ENCODE data around the gene C3.
"Not testable (repeated sequence)": the region's sequence is repeated elsewhere in the genome, so short reads cannot be mapped to it uniquely, and the experiment has no call there.

Gene C3

DNA sequence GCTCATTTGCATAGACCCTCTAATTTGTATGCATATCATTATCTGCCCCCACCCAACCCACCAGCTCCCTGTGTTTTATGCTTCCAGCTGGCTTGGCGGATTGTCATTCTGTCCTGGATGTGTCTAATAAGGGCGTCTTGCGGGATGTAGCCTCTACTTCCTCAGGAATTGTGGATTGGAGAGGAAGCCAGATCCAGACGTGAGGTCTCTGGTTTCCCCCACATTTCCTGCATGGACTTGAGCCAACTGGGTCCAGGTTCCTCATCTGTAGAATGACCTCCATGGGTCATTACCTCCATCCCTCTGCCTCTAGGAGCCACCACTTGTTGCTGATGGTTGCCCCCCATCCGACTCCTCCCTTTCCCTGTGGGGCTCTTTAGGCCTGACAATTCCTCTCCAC lies 57.7 kb downstream of the C3 start:
- in situ Hi-C loops (cut with HindIII; ENCODE audit: low sequenced_read_pairs): no loop called here
- no peak for DNase-seq (ENCODE audit: low read depth)
- TF ChIP-seq, protein P1, sequence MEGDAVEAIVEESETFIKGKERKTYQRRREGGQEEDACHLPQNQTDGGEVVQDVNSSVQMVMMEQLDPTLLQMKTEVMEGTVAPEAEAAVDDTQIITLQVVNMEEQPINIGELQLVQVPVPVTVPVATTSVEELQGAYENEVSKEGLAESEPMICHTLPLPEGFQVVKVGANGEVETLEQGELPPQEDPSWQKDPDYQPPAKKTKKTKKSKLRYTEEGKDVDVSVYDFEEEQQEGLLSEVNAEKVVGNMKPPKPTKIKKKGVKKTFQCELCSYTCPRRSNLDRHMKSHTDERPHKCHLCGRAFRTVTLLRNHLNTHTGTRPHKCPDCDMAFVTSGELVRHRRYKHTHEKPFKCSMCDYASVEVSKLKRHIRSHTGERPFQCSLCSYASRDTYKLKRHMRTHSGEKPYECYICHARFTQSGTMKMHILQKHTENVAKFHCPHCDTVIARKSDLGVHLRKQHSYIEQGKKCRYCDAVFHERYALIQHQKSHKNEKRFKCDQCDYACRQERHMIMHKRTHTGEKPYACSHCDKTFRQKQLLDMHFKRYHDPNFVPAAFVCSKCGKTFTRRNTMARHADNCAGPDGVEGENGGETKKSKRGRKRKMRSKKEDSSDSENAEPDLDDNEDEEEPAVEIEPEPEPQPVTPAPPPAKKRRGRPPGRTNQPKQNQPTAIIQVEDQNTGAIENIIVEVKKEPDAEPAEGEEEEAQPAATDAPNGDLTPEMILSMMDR (IDR thresholded peaks at IDR 0.05; ENCODE audit: low read depth, low read length, missing control alignments): no peak
- H3K4me3 ChIP-seq (ENCODE audit: low read depth, low read length): no peak overlapping the region

DNA sequence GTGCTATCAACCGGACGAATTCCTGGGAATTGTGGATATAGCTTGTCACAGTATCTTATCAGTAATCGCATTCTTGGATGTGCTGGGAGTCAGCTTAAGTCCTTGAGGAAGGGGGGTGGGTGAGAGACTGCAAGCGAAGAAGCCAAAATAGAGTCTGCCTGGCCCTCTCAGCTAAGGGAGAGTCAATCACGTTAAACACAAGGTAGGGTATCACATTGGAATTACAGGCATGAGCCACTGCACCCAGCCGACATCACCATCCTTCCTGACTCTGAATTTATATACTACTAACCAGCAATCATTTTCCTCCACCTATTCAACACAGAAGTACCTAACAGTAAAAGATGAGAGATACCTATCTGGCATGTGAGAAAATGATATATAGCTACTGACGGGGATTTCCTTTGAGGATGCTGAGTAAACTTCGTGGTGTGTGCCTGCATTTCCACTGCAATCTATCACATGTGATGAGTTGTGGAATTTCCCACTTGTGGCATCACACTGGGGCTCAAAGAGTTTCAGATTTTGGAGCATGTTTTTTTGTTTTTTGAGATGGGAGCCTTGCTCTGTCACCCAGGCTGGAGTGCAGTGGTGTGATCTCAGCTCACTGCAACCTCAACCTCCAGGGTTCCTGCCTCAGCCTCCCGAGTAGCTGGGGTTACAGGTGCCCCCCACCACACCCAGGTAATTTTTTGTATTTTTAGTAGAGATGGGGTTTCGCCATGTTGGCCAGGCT lies 58.8 kb downstream of the C3 start:
- H3K4me3 ChIP-seq (ENCODE audit: low read depth, low read length); DNase-seq (ENCODE audit: low read depth); in situ Hi-C loops (cut with HindIII; ENCODE audit: low sequenced_read_pairs): not testable (repeated sequence)

- TF ChIP-seq, protein P1 (IDR thresholded peaks at IDR 0.05; ENCODE audit: low read depth, low read length, missing control alignments): no peak
- in situ Hi-C loops (cut with HindIII; ENCODE audit: low sequenced_read_pairs): no loop called here
- DNase-seq (ENCODE audit: low read depth): no peak
- H3K4me3 ChIP-seq (ENCODE audit: low read depth, low read length): no peak overlapping the region
Observed at GRCh38 chr19:6660930-6661329, 59.5 kb downstream of the C3 start.

DNA sequence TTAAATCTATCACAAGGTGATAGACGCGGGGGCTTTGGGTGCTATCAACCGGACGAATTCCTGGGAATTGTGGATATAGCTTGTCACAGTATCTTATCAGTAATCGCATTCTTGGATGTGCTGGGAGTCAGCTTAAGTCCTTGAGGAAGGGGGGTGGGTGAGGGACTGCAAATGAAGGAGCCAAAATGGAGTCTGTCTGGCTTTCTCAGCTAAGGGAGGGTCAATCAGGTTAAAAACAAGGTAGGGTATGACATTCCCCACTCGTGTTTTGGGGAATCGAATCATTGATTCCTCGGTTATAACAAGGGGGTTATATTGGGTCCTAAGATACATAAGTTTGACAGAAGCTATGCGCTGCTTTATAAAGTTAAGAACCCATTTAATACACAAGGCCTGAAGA lies 64.1 kb downstream of the C3 start:
- H3K4me3 ChIP-seq (ENCODE audit: low read depth, low read length); DNase-seq (ENCODE audit: low read depth); in situ Hi-C loops (cut with HindIII; ENCODE audit: low sequenced_read_pairs): not testable (repeated sequence)

- no peak overlapping the region for H3K4me3 ChIP-seq (ENCODE audit: low read depth, low read length)
- in situ Hi-C loops (cut with HindIII; ENCODE audit: low sequenced_read_pairs): no loop called here
- DNase-seq (ENCODE audit: low read depth): no peak
- TF ChIP-seq, protein P1 (IDR thresholded peaks at IDR 0.05; ENCODE audit: low read depth, low read length, missing control alignments): no peak
Observed at GRCh38 chr19:6654347-6655310, 65.8 kb downstream of the C3 start.

GRCh38 chr19:6652805-6653094 lies 67.7 kb downstream of the C3 start:
- in situ Hi-C loops (cut with HindIII; ENCODE audit: low sequenced_read_pairs): no loop called here
- H3K4me3 ChIP-seq (ENCODE audit: low read depth, low read length): no peak overlapping the region
- TF ChIP-seq, protein P1 (IDR thresholded peaks at IDR 0.05; ENCODE audit: low read depth, low read length, missing control alignments): no peak
- DNase-seq (ENCODE audit: low read depth): no peak

DNA sequence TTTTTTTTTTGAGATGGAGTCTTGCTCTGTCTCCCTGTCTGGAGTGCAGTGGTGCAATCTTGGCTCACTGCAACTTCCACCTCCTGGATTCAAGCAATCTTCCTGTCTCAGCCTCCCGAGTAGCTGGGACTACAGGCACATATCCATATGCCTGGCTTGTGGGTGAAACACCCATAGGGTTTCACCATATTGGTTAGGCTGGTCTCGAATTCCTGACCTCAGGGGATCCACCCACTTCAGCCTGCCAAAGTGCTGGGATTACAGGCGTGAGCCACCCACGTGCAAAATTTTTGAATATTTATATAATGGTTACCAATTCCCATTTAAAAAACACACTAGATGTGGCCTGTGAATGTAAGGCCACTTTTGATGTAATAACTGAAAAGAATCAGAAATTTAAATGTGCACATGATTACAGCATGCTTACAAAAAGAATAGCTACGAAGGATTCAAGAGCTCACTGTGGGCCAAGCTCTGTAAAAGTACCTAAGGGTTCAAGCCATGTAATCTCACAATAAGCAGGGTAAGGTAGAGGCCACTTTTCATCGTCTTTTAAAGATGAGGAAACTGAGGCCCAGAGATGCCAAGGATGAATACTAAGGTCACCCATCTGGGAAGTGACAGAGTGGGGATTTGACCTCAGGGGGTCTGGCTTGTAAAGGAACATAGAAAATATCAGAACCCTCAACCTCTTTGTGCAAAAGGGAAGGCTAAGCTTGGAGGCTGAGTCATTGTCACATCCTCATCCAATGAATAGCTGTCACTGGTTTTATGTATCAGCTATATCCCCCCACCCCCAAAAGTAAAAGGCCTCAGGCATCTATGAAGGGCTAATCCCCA lies 68.3 kb downstream of the C3 start:
- DNase-seq (ENCODE audit: low read depth): no peak
- TF ChIP-seq, protein P1 (IDR thresholded peaks at IDR 0.05; ENCODE audit: low read depth, low read length, missing control alignments): no peak
- in situ Hi-C loops (cut with HindIII; ENCODE audit: low sequenced_read_pairs): no loop called here

More for the DNA sequence above, 68.3 kb downstream of the C3 start:
- H3K4me3 ChIP-seq (ENCODE audit: low read depth, low read length): no peak overlapping the region

Measured in astrocyte of the cerebellum (primary cell).